ENCODE data around the gene YPEL1. TPM values are rescaled to one million over a fixed set of nuclear protein-coding genes. Genes with fewer than 3 reads are reported as not detected.

The YPEL1 gene
- total RNA-seq, 2 donors from 2014 or later = 20.1 to 25.2 TPM

DNA sequence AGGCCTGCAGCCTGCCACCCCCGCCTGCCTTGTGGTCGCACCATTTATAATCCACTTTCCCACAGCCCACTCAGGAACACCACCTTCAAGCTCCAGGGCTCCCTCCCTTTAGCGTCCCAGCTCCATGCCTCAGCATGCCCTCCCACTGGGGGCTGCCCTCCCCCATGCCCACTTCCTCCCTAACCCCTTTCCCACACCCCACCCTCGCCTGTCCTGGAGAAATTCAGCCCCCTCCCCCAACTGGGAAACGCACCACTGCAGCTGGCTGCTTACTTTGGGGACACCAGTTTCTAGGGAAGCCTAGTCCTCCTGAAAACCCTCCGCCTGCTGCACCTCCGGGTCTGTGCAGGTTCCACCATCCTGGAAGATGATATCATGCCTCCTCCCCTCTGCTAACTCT lies 3.4 kb upstream of the YPEL1 start:
- H3K4me1 ChIP-seq (ENCODE audit: control insufficient read depth in 1 of 2, low read depth in 2 of 2) = peaks cover 9 to 12% of the 10 kb centered on the region in 2 donors
- no peak overlapping the region for H3K27ac ChIP-seq
- H3K9me3 ChIP-seq = no peaks in the 10 kb centered on the region
- no peak overlapping the region for H3K4me3 ChIP-seq
- ATAC-seq (ENCODE audit: insufficient number of reproducible peaks, low FRiP score, low read depth) (no peak), DNase-seq (ENCODE audit: low spot score) (no peak)
- no peaks in the 10 kb centered on the region for H3K27me3 ChIP-seq (replicated peaks; ENCODE audit: insufficient read depth)
- H3K36me3 ChIP-seq = no peaks in the 10 kb centered on the region
- TF ChIP-seq, protein P1, sequence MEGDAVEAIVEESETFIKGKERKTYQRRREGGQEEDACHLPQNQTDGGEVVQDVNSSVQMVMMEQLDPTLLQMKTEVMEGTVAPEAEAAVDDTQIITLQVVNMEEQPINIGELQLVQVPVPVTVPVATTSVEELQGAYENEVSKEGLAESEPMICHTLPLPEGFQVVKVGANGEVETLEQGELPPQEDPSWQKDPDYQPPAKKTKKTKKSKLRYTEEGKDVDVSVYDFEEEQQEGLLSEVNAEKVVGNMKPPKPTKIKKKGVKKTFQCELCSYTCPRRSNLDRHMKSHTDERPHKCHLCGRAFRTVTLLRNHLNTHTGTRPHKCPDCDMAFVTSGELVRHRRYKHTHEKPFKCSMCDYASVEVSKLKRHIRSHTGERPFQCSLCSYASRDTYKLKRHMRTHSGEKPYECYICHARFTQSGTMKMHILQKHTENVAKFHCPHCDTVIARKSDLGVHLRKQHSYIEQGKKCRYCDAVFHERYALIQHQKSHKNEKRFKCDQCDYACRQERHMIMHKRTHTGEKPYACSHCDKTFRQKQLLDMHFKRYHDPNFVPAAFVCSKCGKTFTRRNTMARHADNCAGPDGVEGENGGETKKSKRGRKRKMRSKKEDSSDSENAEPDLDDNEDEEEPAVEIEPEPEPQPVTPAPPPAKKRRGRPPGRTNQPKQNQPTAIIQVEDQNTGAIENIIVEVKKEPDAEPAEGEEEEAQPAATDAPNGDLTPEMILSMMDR (IDR thresholded peaks at IDR 0.05) = no peak

GRCh38 chr22:21738081-21738480 lies 2.5 kb upstream of the YPEL1 start:
- no peaks in the 10 kb centered on the region for H3K9me3 ChIP-seq
- H3K36me3 ChIP-seq = no peaks in the 10 kb centered on the region
- ATAC-seq (ENCODE audit: insufficient number of reproducible peaks, low FRiP score, low read depth) (no peak), DNase-seq (ENCODE audit: low spot score) (no peak)
- peaks cover 9 to 12% of the 10 kb centered on the region in 2 donors for H3K4me1 ChIP-seq (ENCODE audit: control insufficient read depth in 1 of 2, low read depth in 2 of 2)
- no peak overlapping the region for H3K27ac ChIP-seq
- no peaks in the 10 kb centered on the region for H3K27me3 ChIP-seq (replicated peaks; ENCODE audit: insufficient read depth)
- H3K4me3 ChIP-seq = no peak overlapping the region
- TF ChIP-seq, protein P1 (IDR thresholded peaks at IDR 0.05) = no peak

DNA sequence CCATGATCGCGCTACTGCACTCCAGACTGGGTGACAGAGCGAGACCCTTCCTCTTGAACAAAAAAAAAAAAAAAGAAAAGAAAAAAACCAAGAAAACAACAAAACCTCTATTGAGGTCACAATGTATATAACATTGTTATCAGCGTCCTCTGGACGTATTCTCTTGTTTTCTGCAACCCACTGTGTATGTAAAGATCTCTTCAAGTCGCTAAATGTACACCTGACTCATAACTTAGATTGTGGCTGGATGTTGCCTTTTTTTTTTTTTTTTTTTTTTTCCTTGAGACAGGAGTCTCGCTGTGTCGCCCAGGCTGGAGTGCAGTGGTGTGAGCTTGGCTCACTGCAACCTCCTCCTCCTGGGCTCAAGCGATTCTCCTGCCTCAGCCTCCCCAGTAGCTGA lies 1.4 kb upstream of the YPEL1 start:
- ATAC-seq (ENCODE audit: insufficient number of reproducible peaks, low FRiP score, low read depth) = no peak
- TF ChIP-seq, protein P1 (IDR thresholded peaks at IDR 0.05) = no peak
- DNase-seq (ENCODE audit: low spot score) = no peak
- H3K27me3 ChIP-seq (replicated peaks; ENCODE audit: insufficient read depth) = no peaks in the 10 kb centered on the region
- H3K4me1 ChIP-seq (ENCODE audit: control insufficient read depth in 1 of 2, low read depth in 2 of 2) = peaks cover 9 to 12% of the 10 kb centered on the region in 2 donors
- H3K36me3 ChIP-seq = no peaks in the 10 kb centered on the region
- H3K27ac ChIP-seq = no peak overlapping the region
- no peaks in the 10 kb centered on the region for H3K9me3 ChIP-seq
- no peak overlapping the region for H3K4me3 ChIP-seq

GRCh38 chr22:21736084-21736642 lies 569 bp upstream of the YPEL1 start:
- H3K4me3 ChIP-seq = peak overlapping the region; percentile 79
- H3K36me3 ChIP-seq = no peaks in the 10 kb centered on the region
- TF ChIP-seq, protein P1 (IDR thresholded peaks at IDR 0.05) = no peak
- peak overlapping the region; percentile 12 to 19 for H3K27ac ChIP-seq
- ATAC-seq (ENCODE audit: insufficient number of reproducible peaks, low FRiP score, low read depth) (peak; percentile 43), DNase-seq (ENCODE audit: low spot score) (no peak)
- no peaks in the 10 kb centered on the region for H3K27me3 ChIP-seq (replicated peaks; ENCODE audit: insufficient read depth)
- no peaks in the 10 kb centered on the region for H3K9me3 ChIP-seq
- H3K4me1 ChIP-seq (ENCODE audit: control insufficient read depth in 1 of 2, low read depth in 2 of 2) = peaks cover 9 to 12% of the 10 kb centered on the region in 2 donors

- Histone ChIP-seq H3K36me3 (no peaks in the 10 kb centered on the region), H3K27me3 (replicated peaks; ENCODE audit: insufficient read depth) (no peaks in the 10 kb centered on the region), H3K9me3 (no peaks in the 10 kb centered on the region), H3K4me1 (ENCODE audit: control insufficient read depth in 1 of 2, low read depth in 2 of 2) (peaks cover 9 to 12% of the 10 kb centered on the region in 2 donors), H3K4me3 (peak overlapping the region; percentile 73), H3K27ac (peak overlapping the region; percentile 68 to 76)
- ATAC-seq (ENCODE audit: insufficient number of reproducible peaks, low FRiP score, low read depth) (no peak), DNase-seq (ENCODE audit: low spot score) (no peak)
- TF ChIP-seq, protein P1 (IDR thresholded peaks at IDR 0.05) = no peak
Measured at GRCh38 chr22:21734540-21735199, 924 bp downstream of the YPEL1 start.

Data from thoracic aorta (tissue), 2 donors.